IPS-11a (cell line): ENCODE measurements around the gene NR2F1-AS1.

Experiments
- H3K4me3 ChIP-seq: one replicate; pipeline ENCODE4 v1.5.1; 2013; ENCODE audit warnings: low read depth, low read length, control low read depth

The NR2F1-AS1 gene

GRCh38 chr5:93580927-93581445 lies at the start of gene NR2F1-AS1:
Gene NR2F1-AS1 (minus strand): TSS chr5:93581219.
- H3K4me3 ChIP-seq = peak within 1 kb of the TSS; percentile 13

- H3K4me3 ChIP-seq = no peak overlapping the region
Observed at GRCh38 chr5:93626801-93627200, 45.8 kb upstream of the NR2F1-AS1 start.

- H3K4me3 ChIP-seq = no peak overlapping the region
Observed at GRCh38 chr5:93623153-93623552, 42.1 kb upstream of the NR2F1-AS1 start.

- no peak overlapping the region for H3K4me3 ChIP-seq
Observed at GRCh38 chr5:93622240-93622885, 41.3 kb upstream of the NR2F1-AS1 start.

DNA sequence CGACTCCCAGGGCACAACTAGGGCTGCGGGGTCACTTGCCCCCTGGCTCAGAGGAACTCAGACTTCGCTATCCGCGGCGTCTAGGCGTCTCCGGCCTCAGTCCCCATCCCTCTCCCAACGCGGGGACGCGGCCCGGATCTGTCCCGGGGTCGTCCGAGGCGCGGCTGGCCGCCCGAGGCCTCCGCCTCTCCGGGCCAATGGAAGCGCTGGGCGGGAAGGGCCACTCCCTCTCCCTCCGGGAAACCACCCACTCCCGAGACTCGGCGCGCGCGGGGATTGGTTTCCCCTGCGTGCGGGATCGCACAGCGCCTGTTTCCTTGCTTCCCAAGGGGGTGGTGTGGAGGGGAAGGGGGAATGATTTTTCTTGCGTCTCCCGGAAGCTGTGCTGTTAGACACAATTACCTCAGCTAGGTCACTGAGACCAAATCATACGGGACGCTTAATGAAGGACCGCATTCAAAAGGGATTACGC lies 40.3 kb upstream of the NR2F1-AS1 start:
- H3K4me3 ChIP-seq = peak overlapping the region; percentile 55

DNA sequence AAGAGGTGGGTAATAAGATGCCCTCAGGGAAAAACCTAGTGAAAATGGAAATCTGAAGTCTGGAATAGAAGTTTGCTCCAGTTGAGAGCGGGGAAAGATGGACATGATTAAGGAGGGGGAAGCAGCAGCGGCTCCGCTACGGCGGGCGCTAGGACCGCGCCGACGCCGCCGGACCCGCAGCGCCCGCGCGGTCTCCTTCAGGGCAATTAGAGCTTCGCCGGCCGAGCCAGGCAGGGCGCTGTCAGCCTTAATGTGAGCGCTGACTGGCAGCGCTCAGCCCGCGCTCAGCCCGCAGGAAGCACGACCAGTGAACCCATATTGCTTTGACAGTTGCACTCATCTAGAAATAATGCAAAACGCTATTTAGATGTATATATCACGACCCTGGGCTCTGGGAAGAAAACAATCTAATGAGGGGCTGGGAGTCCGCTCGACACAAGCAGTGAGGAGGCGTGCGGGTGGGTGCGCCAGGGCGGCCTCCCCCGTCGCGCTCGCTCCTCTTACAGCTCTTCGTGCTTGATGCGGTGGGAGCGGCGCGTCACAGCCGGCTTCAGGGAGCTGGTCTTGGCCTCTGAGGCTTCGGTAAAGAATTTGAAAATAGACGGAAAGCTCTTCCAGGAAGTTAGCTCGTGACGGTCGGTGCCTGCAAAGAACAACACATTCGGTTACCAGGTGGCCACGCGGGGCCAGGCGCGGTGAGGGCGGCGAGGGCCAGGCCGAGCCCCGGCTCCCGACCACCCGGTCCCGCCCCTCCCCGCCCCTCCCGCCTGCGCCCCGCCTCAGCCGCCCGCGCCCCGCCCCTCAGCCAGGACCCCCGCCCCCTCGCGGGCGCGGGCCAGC lies 39.7 kb upstream of the NR2F1-AS1 start:
- H3K4me3 ChIP-seq = peak overlapping the region; percentile 55

- H3K4me3 ChIP-seq = no peak overlapping the region
Observed at GRCh38 chr5:93616538-93617174, 35.6 kb upstream of the NR2F1-AS1 start.

DNA sequence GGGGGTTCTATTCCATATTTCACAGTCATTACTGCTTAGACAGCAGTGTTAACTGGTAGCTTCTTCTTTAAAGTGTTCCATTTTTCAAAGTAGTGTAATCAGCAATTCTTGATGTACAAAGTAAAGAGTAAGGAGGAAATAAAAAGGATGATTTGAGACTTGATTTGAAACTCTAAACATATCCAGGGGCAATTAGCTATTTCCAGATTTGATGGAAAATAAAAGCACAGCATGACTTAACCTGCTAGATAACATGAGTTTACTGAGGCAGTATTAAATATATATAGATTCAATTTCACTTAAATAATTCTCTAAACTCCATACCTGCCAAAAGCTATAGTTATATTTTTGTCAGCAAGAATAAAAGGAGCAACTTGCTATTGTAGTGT lies 31.8 kb upstream of the NR2F1-AS1 start:
- no peak overlapping the region for H3K4me3 ChIP-seq

GRCh38 chr5:93611976-93612854 lies 31.2 kb upstream of the NR2F1-AS1 start:
- H3K4me3 ChIP-seq = no peak overlapping the region

DNA sequence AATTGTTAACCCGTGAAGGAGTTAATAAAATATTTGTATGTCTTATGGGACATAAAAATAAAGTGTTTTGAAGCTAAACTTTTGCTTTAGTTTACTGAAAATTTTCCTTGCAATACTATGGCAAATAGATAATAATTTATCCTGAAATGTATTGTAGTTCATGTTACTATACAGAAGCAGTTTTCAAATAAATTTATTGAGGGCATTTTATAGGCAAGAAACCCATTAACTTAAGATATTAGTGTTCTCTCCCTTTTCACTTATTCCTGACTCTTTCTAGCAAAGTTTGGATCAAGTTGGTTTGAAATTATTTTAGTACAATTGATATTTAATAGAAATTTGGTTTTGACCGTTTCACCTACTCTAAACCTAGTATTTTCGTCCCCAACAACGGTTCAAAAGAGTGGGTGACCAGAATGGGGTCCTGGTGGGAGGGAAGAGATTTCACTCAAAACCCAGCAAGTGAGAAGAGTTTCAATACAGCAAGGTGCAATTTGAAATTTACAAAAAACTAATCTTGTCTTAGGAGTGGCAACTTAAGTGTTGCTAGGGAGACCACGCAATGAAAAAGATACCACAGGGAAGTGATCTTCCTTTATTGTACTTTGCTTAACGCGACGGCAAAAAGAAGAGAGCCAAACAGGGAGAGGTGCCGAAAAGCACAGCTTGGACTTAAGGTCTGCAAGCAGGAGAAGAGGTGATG lies 30.4 kb upstream of the NR2F1-AS1 start:
- H3K4me3 ChIP-seq = no peak overlapping the region

DNA sequence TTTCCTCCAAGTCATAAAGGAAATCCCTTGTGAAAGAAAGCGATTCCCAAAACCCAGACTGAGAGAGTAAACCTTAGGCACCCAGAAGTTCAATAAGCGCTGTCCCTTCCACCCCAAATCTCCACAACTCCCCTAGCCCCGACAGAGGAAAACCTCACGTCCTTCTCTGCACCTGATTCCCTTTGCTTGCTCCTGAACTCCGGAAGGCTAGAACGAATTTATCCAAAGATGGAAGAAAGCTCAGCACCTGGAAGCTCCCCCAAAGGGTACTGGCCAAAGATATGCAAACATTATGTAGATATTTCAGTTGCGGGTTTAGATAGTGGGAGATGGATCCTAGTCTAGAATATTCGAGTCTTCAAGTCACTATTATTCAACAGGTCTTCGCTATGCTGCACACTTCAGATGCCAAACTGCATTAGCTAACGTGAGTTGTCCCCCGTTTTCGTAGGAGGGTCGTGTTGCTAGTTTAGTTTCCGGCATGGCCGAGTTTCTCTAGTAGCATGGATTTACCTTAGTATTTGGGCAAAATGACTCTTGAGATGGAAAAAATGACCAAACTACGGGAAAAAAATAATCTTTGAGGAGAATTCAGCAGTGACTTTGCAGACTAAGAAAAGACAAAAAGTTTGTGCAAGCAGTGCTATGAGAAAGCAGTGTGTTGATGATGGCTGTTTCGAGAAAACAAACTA lies 29.7 kb upstream of the NR2F1-AS1 start:
- H3K4me3 ChIP-seq = no peak overlapping the region

DNA sequence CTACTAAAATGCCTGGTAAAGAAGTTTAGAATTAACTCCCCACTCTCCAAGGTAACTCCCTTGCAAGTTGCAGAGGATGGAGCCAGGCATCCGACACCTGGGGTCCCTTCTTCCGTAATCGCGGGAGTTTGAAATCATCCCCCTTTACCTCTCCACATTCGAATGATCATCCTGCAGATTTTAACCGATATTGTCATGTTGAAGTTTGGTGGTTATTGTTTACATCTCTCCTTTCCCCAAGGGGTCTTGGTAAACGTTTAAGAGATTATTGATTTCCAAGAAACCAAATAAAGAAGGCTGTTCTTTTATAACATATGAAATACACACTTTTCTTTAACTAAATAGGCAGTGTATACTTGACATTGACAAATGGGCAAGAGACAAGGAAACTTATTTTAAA lies 28.7 kb upstream of the NR2F1-AS1 start:
- no peak overlapping the region for H3K4me3 ChIP-seq

DNA sequence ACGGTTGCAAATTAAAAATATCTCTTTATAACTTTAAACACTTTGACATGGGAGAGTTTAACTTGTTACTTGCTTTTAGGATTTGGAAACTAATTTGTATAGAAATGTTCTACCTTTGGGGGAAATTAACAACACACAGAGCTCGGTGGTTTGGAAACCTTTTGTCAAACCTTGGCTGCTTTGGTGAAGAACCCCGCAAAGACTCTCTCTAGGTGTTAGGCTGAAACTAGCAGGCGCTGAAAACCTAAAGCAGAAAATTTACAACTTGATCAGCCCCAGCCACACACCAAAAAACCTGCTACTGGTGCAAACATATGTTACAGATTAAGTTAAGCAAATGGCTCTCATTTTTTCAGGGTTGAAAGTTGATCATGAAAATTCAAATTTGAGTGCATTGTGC lies 27.8 kb upstream of the NR2F1-AS1 start:
- H3K4me3 ChIP-seq = no peak overlapping the region

- peak overlapping the region; percentile 4 for H3K4me3 ChIP-seq
Observed at GRCh38 chr5:93607367-93608258, 26.6 kb upstream of the NR2F1-AS1 start.

DNA sequence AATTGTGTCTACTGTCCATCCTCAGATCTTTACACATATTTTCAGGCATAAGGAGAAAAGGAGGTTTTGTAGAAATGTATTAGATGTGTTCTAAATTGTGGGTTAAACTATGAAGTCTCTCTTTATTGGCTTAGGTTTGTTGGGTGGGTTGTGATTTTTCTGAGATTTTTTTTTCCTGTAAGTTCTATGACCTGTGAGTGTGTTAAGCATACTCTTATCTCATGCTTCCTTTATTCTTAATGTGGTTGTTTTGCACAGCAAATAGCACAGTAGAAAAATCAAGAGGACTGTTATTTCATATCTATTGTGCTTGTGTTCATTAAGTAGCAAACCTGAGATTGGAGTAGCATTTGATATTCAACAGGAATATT lies 25.3 kb upstream of the NR2F1-AS1 start:
- H3K4me3 ChIP-seq = no peak overlapping the region

DNA sequence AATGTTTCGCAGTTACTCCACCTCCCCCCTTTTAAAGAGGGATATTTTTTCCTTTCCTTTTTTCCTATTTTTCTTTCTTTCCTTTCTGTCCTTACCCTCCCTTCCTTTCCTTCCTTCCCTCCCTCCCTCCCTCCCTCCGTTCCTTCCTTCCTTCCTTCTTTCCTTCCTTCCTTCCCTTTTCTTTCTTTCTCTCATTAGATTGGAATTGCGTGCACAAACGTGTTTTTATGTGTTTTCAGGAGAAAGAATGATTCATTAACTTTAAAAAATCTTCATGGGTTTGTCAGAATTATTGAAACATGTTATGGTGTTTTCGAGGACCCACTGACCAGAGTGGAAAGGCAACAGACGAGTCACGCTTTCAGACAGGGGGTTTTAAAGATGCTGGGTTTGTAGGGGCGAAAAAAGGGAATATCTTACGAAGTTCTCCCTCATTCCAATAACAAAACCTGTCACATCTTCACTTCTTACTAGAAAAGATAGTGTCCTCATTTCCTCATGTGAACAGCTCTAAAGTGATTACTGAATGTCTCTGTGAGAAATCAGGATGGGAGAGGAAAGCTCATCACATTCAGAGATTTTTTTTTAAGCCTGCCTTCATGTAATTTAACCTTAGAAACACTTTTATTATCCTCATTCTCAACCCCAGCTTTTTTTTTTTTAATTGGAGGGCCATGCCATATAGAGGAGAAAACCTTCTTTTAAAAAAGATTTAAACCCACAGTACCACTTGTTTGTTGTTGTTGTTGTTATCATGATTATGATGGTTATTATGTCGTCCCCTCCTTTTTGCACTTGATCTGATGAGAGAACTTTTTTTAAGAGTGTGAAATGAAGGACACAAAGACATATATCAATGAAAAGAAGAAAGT lies 23.9 kb upstream of the NR2F1-AS1 start:
- no peak overlapping the region for H3K4me3 ChIP-seq

- no peak overlapping the region for H3K4me3 ChIP-seq
Observed at GRCh38 chr5:93603793-93604643, 23.0 kb upstream of the NR2F1-AS1 start.
